Ishikawa (cell line): Measurements from ENCODE around the gene HAVCR2.

Experiments used
- CEBPB ChIP-seq: IDR thresholded peaks from 2 replicates; pipeline ENCODE4 v1.6.1; 2012
- CREB1 ChIP-seq: IDR thresholded peaks from 2 replicates; pipeline ENCODE4 v1.6.1; 2012; ENCODE audit warnings: low read depth
- EGR1 ChIP-seq: IDR thresholded peaks from 2 replicates; pipeline ENCODE4 v1.6.1; 2012
- EP300 ChIP-seq: IDR thresholded peaks from 2 replicates; pipeline ENCODE4 v1.6.1; 2012; ENCODE audit warnings: borderline replicate concordance
- FOXM1 ChIP-seq: IDR thresholded peaks from 2 replicates; pipeline ENCODE4 v1.6.1; 2012; ENCODE audit warnings: low read depth, borderline replicate concordance
- MAX ChIP-seq: IDR thresholded peaks from 2 replicates; pipeline ENCODE4 v1.6.1; 2012
- NFIC ChIP-seq: IDR thresholded peaks from 2 replicates; pipeline ENCODE4 v1.6.1; 2012
- RAD21 ChIP-seq: IDR thresholded peaks from 2 replicates; pipeline ENCODE4 v1.6.1; 2012; ENCODE audit warnings: low read depth
- REST ChIP-seq: IDR thresholded peaks from 2 replicates; pipeline ENCODE4 v1.6.1; 2012; ENCODE audit warnings: low read depth, mild to moderate bottlenecking
- TAF1 ChIP-seq: IDR thresholded peaks from 2 replicates; pipeline ENCODE4 v1.6.1; 2012; ENCODE audit warnings: low read depth, mild to moderate bottlenecking
- TCF12 ChIP-seq: IDR thresholded peaks from 2 replicates; pipeline ENCODE4 v1.6.1; 2012; ENCODE audit warnings: low read depth
- TEAD4 ChIP-seq: IDR thresholded peaks from 2 replicates; pipeline ENCODE4 v1.6.1; 2012
- USF1 ChIP-seq: IDR thresholded peaks from 2 replicates; pipeline ENCODE4 v1.6.1; 2012
- YY1 ChIP-seq: IDR thresholded peaks from 2 replicates; pipeline ENCODE4 v1.6.1; 2012; ENCODE audit warnings: low read depth
- ZBTB7A ChIP-seq: IDR thresholded peaks from 2 replicates; pipeline ENCODE4 v1.6.1; 2012; ENCODE audit warnings: low read depth

The HAVCR2 gene

GRCh38 chr5:157085930-157086329 lies 22.9 kb downstream of the HAVCR2 start:
- TF ChIP-seq ZBTB7A (no peak), TEAD4 (no peak), NFIC (no peak), YY1 (no peak), USF1 (no peak)

- TF ChIP-seq FOXM1 (no peak), NFIC (no peak)
Measured at GRCh38 chr5:157080286-157080685, 28.6 kb downstream of the HAVCR2 start.

- no peak for TF ChIP-seq TCF12
- TF ChIP-seq RAD21, result no peak
- no peak for TF ChIP-seq TEAD4
- no peak for TF ChIP-seq ZBTB7A
- TF ChIP-seq EGR1, result no peak
- TF ChIP-seq YY1, result no peak
- TF ChIP-seq USF1, result no peak
- TF ChIP-seq MAX, result no peak
Measured at GRCh38 chr5:157076558-157076957, 32.3 kb downstream of the HAVCR2 start.

- TF ChIP-seq FOXM1 (no peak), CEBPB (no peak), TAF1 (no peak), YY1 (no peak), TCF12 (no peak), MAX (no peak), TEAD4 (no peak), EP300 (no peak), CREB1 (no peak), NFIC (no peak), USF1 (no peak), EGR1 (no peak)
Measured at GRCh38 chr5:157072508-157072907, 36.3 kb downstream of the HAVCR2 start.

- TF ChIP-seq TCF12 (no peak), NFIC (no peak), CREB1 (no peak), TAF1 (no peak), REST (no peak), YY1 (no peak), FOXM1 (no peak), USF1 (no peak), RAD21 (no peak), EP300 (no peak), TEAD4 (no peak), ZBTB7A (no peak), CEBPB (no peak), MAX (no peak), EGR1 (no peak)
Measured at GRCh38 chr5:157069949-157070348, 38.9 kb downstream of the HAVCR2 start.

- TF ChIP-seq FOXM1 (no peak), NFIC (no peak), EP300 (no peak), TAF1 (no peak), TCF12 (no peak), TEAD4 (no peak), EGR1 (no peak), ZBTB7A (no peak), YY1 (no peak), CEBPB (no peak), RAD21 (no peak), CREB1 (no peak), REST (no peak), MAX (no peak), USF1 (no peak)
Measured at GRCh38 chr5:157068785-157069184, 40.1 kb downstream of the HAVCR2 start.
